GM12872 (cell line): Measurements from ENCODE around the gene LPCAT1.

Experiments
- TF ChIP-seq, protein P1 (sequence below): IDR thresholded peaks from 3 replicates; pipeline ENCODE4 v1.5.1; 2011; ENCODE audit warnings: low read depth, mild to moderate bottlenecking, low read length, moderate library complexity; ENCODE audit not compliant: insufficient read depth

LPCAT1 gene, protein sequence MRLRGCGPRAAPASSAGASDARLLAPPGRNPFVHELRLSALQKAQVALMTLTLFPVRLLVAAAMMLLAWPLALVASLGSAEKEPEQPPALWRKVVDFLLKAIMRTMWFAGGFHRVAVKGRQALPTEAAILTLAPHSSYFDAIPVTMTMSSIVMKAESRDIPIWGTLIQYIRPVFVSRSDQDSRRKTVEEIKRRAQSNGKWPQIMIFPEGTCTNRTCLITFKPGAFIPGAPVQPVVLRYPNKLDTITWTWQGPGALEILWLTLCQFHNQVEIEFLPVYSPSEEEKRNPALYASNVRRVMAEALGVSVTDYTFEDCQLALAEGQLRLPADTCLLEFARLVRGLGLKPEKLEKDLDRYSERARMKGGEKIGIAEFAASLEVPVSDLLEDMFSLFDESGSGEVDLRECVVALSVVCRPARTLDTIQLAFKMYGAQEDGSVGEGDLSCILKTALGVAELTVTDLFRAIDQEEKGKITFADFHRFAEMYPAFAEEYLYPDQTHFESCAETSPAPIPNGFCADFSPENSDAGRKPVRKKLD

GRCh38 chr5:1523793-1524480, at the start of gene LPCAT1:
Gene LPCAT1 (minus strand): TSS chr5:1523960. CDS start chr5:1523844, 116 bp downstream.
- TF ChIP-seq, protein P1, sequence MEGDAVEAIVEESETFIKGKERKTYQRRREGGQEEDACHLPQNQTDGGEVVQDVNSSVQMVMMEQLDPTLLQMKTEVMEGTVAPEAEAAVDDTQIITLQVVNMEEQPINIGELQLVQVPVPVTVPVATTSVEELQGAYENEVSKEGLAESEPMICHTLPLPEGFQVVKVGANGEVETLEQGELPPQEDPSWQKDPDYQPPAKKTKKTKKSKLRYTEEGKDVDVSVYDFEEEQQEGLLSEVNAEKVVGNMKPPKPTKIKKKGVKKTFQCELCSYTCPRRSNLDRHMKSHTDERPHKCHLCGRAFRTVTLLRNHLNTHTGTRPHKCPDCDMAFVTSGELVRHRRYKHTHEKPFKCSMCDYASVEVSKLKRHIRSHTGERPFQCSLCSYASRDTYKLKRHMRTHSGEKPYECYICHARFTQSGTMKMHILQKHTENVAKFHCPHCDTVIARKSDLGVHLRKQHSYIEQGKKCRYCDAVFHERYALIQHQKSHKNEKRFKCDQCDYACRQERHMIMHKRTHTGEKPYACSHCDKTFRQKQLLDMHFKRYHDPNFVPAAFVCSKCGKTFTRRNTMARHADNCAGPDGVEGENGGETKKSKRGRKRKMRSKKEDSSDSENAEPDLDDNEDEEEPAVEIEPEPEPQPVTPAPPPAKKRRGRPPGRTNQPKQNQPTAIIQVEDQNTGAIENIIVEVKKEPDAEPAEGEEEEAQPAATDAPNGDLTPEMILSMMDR, result no peak

- TF ChIP-seq, protein P1, result no peak
Observed at GRCh38 chr5:1570975-1571374, 47.2 kb upstream of the LPCAT1 start.

- TF ChIP-seq, protein P1, result no peak
Observed at GRCh38 chr5:1568201-1568979, 44.6 kb upstream of the LPCAT1 start.

DNA sequence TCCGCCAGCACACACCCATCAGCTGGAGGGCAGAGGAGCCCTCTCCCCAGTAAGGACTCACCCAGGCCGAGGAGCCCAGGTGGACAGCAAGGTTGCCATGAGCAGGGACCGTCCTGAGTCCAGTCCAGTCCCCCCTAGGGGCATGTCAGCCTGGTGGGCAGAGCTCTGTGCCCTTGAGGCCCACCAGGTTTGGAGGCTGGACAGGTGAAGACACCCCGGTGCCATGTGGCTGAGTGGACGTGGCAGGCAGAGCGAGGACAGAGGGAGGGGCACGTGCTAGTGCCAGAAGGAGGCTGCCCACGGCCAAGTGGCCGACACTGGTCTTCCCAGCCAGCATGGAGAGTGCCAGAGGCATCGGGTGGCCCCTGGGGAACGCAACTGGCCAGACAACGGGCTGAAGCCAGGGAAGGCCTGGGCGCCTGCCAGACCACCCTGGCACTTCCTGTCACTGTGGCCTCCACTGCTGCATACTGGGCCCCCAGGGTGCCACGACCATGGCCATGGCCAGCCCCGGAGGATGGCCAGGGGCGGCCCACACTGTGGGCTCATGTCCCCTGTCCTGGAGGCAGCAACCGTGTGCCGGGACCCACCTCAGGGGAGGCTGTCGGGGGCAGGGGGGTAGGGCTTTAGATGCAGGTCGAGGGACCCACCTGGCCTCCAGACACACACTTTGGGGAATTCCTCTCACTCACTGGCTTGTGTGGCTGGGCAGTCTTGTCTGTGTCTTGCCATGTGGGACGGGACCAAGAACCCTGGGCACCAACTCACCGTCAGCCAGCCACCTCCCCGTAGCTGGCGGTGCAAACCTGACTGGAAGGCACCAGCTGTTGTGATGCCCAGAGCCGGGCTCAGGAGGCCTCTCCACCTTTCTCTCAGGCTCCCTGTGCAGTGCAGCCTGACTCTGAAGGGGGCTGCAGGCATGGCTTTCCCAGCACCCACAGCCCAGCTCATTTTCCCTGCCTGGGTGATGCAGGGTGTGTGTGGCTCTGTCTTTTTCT, 42.3 kb upstream of the LPCAT1 start:
- TF ChIP-seq, protein P1, result no peak

DNA sequence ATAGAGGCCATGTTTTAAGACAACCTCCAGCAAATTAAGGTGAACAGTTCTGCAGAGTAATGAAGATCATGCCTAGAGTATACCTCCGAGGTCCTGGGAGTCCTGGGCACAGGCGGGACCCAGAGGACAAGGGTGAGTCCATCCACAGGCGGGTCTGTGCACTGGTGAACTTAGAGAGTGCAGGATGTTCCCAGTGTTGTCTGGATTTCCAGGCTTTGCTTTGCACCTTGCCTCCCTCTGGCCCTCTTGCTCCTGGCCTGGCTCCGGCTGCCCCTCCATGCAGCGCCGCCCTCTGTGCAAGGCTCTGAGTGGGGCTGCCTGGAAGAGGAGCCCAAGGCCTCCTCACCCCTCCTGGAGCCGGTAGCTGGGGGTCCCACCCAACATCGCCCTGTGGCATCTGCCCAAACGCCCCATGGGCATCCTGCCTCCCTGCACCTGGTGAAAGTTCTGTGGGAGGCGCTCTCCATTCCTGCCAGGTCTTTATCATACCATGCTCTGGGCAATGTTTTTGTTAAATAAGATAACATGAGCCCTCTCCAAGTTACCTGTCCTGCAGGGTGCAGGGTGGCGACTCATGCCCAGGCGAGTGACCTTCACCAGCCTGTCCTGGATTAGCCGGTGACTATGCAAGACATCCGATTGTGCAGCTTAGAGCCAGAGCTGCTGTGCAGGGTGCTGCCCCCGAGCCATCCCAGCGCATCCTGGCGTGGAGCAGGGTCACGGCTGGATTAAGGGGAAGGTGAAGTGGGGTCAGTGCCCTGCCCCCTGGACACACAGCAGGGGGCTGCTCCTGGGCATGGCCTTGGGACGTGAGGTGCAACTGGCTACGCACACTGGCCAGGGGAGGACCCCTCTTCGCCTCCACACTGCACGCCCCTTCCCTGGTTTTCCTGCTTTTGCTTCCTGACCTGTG, 41.3 kb upstream of the LPCAT1 start:
- TF ChIP-seq, protein P1, result no peak

- TF ChIP-seq, protein P1, result no peak
Observed at GRCh38 chr5:1564182-1564748, 40.5 kb upstream of the LPCAT1 start.
